NCI-H2227 (cell line): ENCODE results near the gene PCDHGA8.
"Not testable (repeated sequence)": the region's sequence is repeated elsewhere in the genome, so short reads cannot be mapped to it uniquely, and the experiment has no call there.

Experiments
- DNase-seq: peaks from one replicate; lab custom pipeline; 2025; ENCODE audit not compliant: unreplicated experiment; lab: John Stamatoyannopoulos, UW

Gene PCDHGA8

DNA sequence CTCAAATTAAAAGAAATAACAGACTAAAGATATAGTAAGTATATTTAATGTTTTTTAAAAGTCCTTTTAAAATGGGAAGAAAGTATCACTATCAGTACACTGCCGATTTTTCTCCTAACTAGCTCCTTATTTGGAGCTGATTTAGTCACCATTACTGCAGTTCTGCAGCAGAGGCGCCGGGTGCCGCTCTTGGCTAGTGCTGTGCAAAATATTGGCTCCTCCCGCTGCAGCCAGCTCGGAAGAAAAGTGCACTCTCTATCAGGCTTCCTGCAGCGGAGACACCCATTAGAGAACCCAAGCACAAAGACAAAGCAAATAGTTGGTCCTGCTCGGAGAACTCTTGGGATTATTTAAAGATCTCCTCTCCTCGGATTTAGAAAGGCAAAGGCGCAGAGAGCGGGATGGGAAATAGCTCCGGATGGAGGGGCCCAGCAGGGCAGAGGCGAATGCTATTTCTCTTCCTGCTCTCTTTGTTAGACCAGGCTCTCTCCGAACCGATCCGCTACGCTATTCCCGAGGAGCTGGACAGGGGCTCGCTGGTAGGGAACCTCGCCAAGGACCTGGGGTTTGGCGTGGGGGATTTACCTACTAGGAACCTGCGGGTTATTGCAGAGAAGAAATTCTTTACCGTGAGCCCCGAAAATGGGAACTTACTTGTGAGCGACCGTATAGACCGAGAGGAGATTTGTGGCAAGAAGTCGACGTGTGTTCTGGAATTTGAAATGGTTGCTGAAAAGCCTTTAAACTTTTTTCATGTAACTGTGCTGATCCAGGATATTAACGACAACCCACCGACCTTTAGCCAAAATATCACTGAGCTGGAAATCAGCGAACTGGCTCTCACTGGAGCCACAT is 22.2 kb upstream of the PCDHGA8 start, which contains the start of gene PCDHGB3:
Gene PCDHGB3, plus strand, starts transcription at position 249 of the 855 bp plus-strand sequence. Its CDS starts 153 bp downstream, at position 402.
- no peak for DNase-seq

DNA sequence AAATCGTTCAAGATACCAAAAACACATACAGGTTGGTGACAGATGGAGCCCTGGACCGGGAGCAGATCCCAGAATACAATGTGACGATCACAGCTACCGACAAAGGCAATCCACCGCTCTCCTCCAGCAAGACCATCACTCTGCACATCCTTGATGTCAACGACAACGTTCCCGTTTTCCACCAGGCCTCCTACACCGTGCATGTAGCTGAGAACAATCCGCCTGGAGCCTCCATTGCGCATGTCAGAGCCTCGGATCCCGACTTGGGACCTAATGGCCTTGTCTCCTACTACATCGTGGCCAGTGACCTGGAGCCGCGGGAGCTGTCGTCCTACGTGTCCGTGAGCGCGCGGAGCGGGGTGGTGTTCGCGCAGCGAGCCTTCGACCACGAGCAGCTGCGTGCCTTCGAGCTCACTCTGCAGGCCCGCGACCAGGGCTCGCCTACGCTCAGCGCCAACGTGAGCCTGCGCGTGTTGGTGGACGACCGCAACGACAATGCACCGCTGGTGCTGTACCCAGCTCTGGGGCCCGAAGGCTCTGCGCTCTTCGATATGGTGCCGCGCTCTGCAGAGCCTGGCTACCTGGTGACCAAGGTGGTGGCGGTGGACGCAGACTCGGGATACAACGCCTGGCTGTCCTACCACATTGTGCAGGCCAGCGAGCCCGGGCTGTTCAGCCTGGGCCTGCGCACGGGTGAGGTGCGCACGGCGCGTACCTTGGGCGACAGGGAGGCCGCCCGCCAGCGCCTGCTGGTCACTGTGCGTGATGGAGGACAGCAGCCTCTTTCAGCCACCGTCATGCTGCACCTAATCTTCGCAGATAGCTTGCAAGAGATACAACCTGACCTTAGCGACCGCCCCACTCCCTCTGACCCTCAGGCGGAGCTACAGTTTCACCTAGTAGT is 20.6 kb upstream of the PCDHGA8 start:
- DNase-seq = no peak

DNA sequence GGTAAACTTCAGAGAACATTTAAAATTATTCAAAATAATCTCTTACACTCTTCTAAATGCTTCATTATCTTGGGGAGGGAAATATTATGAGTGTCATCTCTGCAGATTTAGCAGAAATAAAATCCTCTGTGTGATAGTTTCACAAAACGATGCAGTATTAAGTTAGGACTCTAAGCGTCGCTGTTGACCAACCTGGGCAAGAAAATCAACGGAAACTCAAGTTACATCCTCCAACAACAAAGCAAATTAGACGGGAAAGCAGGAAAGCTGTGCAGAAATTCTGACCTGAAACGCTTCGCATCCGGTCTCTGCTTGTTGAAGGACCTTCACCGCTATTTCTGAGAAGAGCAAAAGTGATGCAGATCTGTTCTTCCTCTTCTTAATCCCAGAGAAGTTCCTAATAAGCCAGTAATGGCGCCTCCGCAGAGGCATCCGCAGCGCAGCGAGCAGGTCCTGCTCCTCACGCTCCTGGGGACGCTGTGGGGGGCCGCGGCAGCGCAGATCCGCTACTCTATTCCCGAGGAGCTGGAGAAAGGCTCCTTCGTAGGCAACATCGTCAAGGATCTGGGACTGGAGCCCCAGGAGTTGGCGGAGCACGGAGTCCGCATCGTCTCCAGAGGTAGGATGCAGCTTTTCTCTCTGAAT is 18.6 kb upstream of the PCDHGA8 start, which contains the start of gene PCDHGA6:
Gene PCDHGA6, plus strand, starts transcription at position 219 of the 645 bp plus-strand sequence. Its CDS starts 193 bp downstream, at position 412.
- DNase-seq = no peak

DNA sequence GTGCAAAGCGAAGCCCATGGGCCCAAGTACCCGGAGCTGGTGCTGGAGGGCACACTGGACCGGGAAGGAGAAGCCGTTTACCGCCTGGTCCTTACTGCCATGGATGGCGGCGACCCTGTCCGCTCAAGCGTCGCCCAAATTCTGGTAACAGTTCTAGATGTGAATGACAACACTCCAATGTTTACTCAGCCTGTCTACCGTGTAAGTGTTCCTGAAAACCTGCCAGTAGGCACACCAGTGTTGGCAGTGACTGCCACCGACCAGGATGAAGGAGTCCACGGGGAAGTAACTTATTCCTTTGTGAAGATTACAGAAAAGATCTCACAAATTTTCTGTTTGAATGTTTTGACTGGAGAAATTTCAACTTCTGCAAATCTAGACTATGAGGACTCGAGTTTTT is 17.8 kb upstream of the PCDHGA8 start:
- DNase-seq = no peak

DNA sequence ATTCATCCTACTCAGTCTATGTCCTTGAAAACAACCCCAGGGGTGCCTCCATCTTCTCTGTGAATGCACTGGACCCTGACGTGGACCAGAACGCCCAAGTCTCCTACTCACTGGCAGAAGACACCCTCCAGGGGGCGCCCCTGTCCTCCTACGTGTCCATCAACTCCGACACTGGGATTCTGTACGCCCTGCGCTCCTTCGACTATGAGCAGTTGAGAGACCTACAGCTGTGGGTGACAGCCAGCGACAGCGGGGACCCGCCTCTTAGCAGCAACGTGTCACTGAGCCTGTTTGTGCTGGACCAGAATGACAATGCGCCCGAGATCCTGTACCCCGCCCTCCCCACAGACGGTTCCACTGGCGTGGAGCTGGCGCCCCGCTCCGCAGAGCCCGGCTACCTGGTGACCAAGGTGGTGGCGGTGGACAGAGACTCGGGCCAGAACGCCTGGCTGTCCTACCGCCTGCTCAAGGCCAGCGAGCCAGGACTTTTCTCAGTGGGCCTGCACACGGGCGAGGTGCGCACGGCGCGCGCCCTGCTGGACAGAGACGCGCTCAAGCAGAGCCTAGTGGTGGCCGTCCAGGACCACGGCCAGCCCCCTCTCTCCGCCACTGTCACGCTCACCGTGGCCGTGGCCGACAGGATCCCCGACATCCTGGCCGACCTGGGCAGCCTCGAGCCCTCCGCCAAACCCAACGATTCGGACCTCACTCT is 16.8 kb upstream of the PCDHGA8 start:
- not testable (repeated sequence) for DNase-seq

DNA sequence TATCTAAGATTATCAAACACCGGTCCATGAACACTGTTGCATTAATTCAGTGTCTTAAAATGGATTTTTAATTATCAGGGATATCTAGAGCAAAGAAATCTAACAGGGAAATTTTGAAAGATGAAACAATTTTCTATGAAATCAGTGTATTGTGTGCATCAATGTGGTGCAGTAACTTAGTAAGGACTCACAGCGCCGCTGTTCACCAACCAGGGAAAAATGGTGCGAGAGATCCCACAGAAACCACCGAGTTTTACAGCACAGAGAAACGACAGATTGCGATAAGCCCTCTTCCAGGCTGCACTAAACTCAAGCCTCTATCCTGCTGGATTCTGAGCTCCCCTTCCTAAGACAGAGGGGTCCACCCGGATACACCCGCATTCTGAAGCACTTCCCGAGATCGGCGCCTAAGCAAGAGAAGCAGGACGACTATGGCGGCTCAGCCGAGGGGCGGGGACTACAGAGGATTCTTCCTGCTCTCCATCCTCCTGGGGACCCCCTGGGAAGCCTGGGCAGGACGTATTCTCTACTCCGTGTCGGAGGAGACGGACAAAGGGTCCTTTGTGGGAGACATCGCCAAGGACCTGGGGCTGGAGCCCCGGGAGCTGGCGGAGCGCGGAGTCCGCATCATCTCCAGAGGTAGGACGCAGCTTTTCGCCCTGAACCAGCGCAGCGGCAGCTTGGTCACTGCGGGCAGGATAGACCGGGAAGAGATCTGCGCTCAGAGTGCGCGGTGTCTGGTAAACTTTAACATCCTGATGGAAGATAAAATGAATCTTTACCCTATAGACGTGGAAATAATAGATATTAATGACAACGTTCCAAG is 9.8 kb upstream of the PCDHGA8 start, which contains the start of gene PCDHGA7:
Gene PCDHGA7, plus strand, starts transcription at position 274 of the 826 bp plus-strand sequence. Its CDS starts 158 bp downstream, at position 432.
- peak; percentile 50 for DNase-seq

DNA sequence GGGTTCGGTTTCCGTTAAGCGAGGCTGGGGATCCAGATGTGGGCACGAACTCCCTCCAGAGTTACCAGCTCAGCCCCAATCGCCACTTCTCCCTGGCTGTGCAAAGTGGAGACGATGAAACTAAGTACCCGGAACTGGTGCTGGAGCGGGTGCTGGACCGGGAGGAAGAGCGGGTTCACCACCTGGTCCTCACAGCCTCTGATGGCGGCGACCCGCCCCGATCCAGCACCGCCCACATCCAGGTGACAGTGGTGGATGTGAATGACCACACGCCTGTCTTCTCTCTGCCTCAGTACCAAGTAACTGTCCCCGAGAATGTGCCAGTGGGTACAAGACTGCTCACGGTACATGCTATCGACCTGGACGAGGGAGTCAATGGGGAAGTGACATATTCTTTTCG is 9.1 kb upstream of the PCDHGA8 start:
- no peak for DNase-seq

DNA sequence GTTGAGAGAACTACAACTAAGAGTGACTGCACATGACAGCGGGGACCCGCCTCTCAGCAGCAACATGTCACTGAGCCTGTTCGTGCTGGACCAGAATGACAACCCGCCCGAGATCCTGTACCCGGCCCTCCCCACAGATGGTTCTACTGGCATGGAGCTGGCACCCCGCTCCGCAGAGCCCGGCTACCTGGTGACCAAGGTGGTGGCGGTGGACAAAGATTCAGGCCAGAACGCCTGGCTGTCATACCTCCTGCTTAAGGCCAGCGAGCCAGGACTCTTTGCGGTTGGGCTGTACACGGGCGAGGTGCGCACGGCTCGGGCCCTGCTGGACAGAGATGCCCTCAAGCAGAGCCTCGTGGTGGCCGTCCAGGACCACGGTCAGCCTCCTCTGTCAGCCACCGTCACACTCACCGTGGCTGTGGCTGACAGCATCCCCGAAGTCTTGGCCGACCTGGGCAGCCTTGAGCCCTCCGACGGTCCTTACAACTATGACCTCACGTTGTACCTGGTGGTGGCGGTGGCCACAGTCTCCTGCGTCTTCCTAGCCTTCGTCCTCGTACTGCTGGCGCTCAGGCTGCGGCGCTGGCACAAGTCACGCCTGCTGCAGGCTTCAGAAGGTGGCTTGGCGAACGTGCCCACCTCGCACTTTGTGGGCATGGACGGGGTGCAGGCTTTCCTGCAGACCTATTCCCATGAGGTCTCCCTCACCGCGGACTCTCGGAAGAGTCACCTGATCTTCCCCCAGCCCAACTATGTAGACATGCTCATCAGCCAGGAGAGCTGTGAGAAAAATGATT is 7.8 kb upstream of the PCDHGA8 start:
- no peak for DNase-seq

DNA sequence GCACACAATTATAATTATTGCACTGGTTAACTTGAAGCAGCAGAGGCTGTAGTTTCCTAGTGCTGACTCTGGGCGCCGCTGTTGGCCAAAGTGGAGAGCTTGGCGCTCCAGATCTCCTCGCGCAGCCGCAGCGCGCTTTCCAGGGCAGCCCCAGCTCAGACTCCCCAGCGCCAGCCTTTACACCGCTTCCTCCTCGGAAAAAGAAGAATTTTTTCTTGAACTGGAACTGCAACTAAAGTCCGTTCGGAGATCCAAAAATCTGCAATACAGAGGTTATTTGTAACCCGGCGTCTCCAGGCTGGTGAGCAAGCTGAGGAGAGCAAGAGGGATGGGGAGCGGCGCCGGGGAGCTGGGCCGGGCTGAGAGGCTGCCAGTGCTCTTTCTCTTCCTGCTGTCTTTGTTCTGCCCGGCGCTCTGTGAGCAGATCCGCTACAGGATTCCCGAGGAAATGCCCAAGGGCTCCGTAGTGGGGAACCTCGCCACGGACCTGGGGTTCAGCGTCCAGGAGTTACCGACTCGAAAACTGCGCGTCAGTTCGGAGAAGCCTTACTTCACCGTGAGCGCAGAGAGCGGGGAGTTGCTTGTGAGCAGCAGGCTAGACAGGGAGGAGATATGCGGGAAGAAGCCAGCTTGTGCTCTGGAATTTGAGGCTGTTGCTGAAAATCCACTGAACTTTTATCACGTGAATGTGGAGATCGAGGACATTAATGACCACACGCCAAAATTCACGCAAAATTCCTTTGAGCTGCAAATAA is 4.7 kb upstream of the PCDHGA8 start, which contains the start of gene PCDHGB4:
Gene PCDHGB4, plus strand, starts transcription at position 142 of the 755 bp plus-strand sequence. Its CDS starts 187 bp downstream, at position 329.
- not testable (repeated sequence) for DNase-seq

DNA sequence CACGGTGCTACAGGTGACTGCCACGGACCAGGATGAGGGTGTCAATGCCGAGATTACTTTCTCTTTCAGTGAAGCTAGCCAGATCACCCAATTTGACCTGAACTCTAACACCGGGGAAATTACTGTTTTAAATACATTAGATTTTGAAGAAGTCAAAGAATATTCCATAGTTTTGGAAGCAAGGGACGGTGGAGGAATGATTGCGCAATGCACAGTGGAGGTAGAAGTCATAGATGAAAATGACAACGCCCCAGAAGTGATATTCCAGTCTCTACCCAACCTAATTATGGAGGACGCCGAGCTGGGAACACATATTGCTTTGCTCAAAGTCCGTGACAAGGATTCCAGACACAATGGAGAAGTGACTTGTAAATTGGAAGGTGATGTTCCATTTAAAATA is 3.8 kb upstream of the PCDHGA8 start:
- no peak for DNase-seq

DNA sequence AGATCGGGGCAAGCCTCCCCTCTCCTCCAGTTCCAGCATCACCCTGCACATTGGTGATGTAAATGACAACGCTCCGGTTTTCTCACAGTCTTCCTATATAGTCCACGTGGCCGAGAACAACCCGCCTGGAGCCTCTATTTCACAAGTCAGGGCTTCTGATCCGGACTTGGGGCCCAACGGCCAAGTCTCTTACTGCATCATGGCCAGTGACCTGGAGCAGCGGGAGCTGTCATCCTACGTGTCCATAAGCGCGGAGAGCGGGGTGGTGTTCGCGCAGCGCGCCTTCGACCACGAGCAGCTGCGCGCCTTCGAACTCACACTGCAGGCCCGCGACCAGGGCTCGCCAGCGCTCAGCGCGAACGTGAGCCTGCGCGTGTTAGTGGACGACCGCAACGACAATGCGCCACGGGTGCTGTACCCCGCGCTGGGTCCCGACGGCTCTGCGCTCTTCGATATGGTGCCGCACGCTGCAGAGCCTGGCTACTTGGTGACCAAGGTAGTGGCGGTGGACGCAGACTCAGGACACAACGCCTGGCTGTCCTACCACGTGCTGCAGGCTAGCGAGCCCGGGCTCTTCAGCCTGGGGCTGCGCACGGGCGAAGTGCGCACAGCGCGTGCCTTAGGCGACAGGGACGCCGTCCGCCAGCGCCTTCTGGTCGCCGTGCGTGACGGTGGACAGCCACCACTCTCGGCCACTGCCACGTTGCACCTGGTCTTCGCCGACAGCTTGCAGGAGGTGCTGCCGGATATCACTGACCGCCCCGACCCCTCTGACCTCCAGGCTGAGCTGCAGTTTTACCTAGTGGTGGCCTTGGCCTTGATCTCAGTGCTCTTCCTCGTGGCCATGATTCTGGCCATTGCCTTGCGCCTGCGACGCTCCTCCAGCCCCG is 3.0 kb upstream of the PCDHGA8 start:
- DNase-seq = no peak

DNA sequence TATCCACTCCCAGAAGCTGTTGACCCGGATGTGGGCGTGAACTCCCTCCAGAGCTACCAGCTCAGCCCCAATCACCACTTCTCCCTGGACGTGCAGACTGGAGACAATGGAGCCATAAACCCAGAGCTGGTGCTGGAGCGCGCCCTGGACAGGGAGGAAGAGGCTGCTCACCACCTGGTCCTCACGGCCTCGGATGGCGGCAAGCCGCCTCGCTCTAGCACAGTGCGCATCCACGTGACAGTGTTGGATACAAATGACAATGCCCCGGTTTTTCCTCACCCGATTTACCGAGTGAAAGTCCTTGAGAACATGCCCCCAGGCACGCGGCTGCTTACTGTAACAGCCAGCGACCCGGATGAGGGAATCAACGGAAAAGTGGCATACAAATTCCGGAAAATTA is 834 bp downstream of the PCDHGA8 start:
- no peak for DNase-seq

DNA sequence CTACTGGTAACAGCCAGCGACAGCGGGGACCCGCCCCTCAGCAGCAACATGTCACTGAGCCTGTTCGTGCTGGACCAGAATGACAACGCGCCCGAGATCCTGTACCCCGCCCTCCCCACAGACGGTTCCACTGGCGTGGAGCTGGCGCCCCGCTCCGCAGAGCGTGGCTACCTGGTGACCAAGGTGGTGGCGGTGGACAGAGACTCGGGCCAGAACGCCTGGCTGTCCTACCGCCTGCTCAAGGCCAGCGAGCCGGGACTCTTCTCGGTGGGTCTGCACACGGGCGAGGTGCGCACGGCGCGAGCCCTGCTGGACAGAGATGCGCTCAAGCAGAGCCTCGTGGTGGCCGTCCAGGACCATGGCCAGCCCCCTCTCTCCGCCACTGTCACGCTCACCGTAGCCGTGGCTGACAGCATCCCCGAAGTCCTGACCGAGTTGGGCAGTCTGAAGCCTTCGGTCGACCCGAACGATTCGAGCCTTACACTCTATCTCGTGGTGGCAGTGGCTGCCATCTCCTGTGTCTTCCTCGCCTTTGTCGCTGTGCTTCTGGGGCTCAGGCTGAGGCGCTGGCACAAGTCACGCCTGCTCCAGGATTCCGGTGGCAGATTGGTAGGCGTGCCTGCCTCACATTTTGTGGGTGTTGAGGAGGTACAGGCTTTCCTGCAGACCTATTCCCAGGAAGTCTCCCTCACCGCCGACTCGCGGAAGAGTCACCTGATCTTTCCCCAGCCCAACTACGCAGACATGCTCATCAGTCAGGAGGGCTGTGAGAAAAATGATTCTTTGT is 2.2 kb downstream of the PCDHGA8 start:
- not testable (repeated sequence) for DNase-seq

DNA sequence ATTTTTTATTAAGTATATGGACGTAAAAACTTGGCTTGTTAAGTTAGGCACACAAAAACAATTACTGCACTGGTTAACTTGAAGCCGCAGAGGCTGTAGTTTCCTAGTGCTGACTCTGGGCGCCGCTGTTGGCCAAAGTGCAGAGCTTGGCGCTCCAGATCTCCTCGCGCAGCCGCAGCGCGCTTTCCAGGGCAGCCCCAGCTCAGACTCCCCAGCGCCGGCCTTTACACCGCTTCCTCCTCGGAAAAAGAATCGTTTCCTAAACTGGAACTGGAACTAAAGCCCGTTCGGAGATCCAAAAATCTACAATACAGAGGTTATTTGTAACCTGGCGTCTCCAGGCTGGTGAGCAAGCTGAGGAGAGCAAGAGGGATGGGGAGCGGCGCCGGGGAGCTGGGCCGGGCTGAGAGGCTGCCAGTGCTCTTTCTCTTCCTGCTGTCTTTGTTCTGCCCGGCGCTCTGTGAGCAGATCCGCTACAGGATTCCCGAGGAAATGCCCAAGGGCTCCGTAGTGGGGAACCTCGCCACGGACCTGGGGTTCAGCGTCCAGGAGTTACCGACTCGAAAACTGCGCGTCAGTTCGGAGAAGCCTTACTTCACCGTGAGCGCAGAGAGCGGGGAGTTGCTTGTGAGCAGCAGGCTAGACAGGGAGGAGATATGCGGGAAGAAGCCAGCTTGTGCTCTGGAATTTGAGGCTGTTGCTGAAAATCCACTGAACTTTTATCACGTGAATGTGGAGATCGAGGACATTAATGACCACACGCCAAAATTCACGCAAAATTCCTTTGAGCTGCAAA is 5.5 kb downstream of the PCDHGA8 start, which contains the start of gene PCDHGB5:
Gene PCDHGB5, plus strand, starts transcription at position 192 of the 796 bp plus-strand sequence. Its CDS starts 181 bp downstream, at position 373.
- DNase-seq = peak; percentile 1

DNA sequence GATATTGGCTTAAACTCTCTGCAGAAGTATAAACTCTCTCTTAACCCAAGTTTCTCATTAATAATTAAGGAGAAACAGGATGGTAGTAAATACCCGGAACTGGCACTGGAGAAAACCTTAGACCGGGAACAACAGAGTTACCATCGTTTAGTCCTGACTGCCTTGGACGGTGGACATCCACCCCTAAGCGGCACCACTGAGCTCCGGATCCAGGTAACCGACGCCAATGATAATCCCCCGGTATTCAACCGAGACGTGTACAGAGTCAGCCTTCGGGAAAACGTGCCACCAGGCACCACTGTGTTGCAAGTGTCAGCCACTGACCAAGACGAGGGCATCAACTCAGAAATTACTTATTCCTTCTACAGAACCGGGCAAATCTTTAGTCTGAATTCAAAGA is 6.2 kb downstream of the PCDHGA8 start:
- no peak for DNase-seq
